HG02852 (cell line): ENCODE results near the gene SNPH.

Experiments
- ATAC-seq: cut with Tn5 transposase; IDR thresholded peaks from one replicate; pipeline ENCODE4 v1.9.1; 2021; ENCODE audit warnings: mild to moderate bottlenecking, moderate library complexity; ENCODE audit not compliant: unreplicated experiment

SNPH gene

DNA sequence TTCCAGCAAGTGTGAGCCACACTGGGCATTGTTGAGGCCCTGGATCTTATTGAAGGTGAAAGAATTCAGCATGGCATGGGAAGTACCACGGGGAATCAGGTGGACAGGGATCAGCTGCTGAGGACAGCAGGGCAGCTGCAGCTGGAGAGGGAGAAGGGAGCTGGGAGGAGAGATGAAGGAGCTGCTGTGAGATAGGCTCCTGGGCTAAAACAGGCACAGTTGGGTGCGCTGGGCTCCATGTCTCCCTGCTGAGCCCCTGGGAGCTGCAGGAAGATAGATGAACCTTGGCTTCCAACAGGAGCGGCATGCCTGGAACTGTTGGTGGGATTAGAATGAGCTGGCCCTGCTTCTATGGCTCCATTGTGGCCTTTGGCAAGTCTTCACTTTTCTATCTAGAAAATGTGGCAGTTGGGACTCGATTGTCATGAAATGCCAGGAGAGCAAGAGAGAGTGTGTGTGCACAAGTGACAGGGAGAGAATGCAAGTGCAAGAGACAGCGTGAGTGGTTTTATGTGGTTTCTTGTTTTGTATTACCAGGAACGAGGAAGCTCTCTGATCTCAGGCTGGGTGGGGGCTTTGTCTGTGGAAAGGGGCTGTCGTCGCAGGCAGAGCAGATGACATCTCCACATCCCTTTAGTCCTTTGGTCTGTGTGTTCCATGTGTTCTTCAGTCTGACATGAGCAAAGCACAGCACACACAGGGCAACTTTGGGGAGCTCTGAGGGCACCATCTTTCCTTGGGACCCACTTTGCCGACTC, 20.4 kb downstream of the SNPH start:
- ATAC-seq = no peak

DNA sequence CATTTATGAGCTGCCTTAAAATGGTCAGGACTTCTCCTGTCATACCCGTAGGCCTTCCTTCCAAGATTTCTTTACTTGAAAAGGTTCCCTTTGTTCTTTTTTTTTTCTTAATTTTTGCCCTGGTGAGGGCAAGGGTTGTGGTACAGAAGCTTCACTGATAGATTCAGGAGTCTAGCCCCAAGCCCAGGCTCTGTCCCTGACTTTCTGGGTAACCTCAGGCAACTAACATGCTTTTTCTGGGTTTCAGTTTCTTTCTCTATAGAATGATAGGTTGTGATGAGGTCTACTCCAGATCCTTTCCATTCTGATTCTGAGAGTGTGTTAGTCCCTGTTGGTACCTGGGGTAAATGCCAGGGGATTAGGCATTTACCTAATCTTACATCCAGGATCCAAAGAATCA, 21.2 kb downstream of the SNPH start:
- ATAC-seq = no peak

DNA sequence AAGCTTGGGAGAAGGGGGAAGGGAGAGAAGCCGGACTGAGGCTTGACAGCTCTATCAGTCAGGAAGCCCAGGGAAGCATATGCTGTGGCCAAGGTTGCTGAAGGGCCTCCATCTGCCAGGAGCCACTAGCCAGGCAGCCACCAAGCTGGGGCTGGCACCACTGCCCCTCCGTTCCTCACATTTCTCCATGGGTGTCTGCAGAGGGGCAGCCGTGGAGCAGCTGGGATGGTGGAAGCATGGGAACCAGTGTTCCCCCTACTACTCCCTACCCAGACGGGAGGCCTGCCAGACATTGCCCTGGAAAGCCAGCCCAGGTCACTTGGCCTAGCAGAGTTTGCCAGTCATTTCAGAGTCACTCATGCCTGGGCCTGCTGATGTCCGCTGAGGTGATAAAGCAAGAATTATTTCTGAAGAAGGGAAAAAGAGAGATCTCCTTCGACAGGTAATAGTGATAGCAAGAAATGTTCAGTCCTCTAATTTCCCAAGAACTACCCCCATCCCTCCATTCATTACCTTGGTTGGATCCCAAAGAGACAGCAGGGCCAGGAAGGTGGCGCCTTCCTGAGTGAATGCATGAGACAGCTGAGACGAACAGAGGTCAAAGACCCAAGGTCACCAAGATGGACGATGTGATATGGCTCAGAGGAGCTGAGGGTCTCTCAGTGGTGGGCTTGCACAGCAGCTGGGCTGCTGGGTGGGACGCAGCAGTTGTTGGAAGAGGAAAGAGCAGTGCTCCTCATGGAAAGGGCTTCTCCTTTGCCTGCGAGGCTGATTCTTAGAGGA, 21.9 kb downstream of the SNPH start:
- ATAC-seq = no peak

DNA sequence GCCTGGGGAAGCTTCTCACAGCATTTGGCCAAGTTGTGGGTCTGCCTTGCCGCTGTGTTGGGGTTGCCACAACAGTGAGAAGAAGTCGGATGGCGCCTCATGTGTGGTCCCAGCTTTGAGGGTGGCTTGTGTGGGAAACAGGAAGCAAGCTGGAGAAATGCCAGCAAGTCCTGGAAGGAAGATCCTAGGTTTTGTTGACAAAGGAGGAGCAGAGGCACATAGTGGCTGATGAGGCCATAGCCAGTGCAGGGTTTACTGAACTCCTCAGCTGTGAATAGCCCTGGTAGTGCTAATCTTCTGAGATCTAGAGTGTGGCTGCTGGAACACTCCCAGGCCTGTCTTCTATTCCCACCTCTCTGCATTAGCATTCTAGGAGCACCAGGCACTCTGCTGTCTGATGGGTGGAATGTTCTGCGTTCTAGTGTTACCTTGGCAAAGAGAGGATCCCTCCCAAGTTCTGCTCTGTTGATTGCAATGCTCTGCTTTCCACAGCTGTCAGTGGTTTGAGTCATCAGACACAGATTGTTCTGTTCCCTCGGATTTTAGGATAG, 25.2 kb downstream of the SNPH start:
- ATAC-seq = no peak

DNA sequence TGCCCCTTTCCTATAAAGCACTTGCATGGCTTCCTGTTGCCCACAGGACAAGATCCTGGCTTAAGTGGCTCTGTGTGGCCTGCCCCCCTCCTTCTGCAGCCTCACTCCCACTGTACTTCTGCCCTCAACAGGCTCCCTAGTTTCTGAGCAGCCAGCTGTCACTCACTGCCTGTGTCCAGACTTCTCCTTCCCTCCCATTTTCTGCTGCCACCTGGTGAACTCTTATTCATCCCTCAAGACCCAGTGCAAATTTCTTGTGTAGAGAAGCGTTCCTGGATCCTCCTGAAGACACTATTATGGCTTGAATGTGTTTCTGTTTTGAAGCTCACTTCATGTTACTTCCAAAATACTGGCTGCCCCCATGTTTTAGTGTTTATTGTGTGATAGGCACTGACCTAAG, 26.5 kb downstream of the SNPH start:
- no peak for ATAC-seq

DNA sequence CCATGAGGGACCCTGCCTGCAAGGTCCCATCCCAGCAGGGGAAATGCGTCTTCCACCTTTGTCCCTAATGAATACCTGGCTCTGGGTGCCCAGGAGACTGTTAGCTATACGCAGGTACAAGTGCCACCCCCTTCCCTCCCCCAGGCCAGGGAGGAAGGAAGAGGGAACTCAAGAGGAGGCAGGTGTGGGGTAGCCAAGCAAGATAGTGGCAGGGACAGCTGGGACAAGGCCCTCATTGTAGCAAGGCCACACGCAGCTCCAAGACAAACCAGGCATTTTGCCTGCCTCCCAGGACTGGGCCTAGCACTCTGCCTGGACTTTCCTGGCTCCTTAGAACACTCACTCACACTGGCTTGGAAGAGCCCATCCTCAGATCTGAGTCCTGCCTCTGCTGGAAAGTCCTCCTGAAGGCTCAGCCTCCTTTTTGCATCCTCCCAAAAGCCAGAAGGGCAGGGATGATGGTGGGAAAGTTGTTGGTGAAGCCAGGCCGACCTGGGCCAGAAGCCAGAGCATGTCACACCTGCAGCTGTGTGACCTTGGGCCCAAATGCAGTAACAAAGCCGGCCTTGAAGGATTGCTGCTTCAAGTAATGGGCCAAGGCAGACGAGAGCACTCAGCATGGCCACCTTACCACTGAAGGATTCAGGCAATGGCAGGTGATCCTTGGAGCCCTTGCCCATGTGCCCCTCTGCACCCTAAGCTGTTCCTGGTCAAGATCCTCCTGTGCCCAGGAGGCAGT, 27.7 kb downstream of the SNPH start:
- ATAC-seq = no peak

DNA sequence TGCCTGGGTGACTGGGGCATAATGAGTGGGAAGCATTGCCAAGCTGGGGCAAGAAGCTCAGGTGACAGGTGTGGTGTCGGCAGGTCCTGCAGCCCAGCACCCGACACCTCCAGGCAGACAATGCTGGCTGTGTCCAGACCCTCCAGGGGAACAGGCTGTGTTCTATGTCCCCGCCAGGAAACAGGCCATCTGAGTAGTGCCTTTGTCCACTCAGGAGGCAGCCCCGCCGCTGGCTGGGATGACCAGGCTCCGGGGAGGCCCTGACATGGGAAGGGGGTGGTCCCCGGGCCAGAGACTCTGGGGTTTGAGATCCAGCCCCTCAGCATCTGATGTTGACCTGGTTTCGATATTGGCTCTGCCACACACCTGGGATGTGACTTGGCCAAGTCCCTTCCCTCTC, 28.4 kb downstream of the SNPH start:
- ATAC-seq = no peak

DNA sequence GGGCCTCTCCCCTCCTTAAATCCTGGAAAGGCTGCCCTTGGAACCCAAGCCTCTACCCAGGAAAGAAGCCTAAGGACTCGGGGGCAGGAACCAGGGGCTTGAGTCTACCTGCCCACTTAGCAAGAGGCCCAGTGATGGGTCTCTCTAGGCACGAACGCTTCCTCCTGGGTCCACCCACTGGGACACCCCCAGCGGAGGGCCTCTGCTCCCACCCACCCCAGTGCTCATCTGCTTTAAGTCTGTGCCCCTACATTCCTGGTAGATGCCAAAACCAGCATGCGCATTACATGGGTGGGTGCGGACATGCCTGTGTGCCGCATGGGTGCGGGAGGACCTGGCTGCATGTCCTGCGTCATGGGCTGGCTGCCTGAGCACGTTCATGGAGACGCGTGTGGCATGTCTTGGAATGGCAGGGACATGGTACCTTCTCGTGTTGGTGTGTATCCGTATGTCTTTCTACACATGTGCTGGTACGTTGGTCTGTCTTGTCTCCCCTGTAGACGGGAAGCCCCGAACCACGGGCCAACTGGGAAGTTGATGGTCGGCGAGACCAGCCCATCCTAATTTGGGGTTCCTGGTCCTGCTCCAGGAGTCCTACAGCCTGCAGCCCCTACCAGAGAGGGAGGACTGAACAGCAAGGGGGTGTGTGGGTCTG, 29.3 kb downstream of the SNPH start:
- no peak for ATAC-seq

DNA sequence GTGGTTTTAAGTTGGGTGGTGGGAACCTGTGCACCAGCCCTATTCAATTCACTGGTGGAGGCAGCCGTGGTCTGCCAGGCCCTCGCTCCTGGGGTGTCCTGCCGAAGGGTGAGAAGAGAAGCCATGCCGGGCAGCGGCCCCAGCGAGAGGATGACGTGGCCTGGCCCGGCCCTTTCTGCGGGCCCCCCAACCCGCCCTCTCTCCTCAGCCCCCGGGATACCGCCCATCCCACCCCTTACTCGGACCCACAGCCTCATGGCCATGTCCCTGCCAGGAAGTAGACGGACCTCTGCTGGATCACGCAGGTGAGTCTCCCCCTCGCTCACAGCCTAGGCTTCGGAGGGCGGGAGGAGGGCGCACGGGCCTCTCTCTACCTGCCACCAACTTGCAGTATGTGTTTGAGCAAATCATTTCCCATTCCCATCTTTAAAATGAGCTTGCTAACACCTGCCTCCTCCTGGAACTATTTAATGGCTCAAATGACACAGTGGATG, 30.1 kb downstream of the SNPH start:
- ATAC-seq = no peak

DNA sequence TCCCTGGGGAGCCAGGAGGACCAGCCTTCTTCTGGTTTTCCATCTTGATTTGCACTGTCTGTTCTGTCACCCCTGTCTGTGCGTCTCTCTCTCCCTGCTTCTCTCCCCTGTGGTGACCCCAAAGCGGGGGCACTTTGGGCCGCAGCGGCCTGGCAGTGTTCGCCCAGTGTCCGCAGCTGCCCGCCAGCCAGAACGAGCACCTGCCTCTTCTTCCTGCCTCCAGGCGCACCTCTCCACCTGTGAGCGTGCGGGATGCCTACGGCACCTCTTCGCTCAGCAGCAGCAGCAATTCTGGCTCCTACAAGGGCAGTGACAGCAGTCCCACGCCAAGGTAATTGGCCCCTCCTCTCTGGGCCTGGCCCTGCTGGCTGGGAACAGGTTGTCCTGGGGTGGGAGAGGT, 30.8 kb downstream of the SNPH start:
- ATAC-seq = no peak

DNA sequence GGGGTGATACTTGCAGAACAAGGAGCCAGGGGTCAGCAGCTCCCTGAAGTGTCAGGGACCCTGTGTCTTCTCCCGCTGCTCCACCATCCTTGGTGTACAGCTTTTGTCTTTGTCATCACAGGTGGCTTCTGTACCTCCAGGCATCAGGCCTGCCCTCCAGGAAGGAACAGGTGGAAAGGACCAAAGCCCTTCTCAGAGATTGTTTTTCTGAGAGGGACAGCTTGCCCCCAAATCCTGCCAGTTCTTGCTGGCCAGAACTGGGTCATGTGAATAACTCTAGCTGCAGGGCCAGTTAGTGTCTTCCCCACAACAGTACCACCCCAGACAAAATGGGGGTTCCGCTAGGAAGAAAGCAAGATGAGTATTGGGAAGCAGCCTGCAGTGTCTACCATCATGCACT, 31.4 kb downstream of the SNPH start:
- no peak for ATAC-seq

DNA sequence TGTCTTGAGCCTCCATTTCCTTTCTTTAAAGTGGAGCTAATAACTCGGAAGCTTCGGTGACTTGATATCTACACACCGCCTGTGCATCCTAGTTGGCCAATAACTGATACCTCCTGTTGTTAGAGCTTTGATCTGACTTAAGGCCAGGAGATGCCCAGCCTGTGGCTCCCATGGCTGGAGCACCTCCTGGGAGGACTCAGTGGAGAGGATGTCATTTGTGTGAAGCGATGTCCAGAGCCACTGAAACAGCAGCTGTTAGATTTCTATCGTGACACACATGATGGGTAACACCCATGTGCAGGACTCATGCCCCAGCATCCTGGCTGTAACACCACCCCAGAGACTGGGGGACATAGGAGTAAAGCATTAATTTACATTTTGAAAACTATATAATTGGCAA, 32.1 kb downstream of the SNPH start:
- no peak for ATAC-seq

DNA sequence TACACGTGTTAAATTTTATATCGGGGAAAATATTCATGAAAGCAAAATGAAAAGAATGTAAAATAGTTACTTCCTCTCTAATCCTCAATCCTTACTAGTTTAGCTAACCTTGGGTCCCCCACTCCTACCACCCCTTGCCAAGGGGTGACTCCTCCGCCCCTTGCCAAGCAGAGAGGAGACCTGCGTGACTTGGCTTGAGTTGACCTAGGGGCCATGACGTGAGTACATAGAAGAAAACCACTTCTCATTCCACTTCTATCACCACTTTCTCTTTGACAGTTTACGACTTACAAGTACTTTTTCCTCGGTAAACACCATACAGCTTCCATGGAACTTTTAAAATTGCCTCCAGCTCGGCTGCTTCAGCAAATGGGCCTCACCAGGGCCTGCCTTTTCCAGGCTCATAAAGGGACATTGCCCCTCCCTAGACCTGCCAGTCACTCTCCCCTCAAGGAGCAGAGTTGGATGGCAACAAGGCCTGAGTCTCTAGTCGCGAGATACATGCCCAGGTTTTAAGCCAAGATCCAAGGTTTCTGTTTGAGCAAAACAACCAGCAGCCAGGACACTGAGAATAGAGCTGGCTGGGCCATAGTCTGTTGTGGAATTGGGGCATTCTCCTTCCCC, 32.9 kb downstream of the SNPH start:
- no peak for ATAC-seq

DNA sequence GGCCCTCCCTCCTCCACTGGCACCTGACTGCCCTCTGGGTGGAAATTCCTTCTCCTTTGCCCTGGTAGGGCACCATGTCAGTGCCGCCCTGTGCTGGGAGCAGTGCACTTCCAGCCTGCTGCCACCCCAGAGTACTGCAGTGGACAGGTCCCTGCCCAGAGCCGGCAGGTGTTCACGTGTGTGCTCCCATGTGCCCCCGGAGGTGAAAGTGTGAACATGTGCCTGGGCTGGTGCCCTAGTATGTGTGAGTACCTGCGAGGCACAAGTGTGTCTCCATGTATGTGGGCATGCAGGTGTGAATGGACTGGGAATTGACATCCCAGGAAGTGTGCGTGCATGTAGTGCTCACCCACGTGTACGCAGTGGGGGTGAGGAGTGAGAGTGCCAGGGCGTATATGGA, 33.4 kb downstream of the SNPH start:
- no peak for ATAC-seq

DNA sequence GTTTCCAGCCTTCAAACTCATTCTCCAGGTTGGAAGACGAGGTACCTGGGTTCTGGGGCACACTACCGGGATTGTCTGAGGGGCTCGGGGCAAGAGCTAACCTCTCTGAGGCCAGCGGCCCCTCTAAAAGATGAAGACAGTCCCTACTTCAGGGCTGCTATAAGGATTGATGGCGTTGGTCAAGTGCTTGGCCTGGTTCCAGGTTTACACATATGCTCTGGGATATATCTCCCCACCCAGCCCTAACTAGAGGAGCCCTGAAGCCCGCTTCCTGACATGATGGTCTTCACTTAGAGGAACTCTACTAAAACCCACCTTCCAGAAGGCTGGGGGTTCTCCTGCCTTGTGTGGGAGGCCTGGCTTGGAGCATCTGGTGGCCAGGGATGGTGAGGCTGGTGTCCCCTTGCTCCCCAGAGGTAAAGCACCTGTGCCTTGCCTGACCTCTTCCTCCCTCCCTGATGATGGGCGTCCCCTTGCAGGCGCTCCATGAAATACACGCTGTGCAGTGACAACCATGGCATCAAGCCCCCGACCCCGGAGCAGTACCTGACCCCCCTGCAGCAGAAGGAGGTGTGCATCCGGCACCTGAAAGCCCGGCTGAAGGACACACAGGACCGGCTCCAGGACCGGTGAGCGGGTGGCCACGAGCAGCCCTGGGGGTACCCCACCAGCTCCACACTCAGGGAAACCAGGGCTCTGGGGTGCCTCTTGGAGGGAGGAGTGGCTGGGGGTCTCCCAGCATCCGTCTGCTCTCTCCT, 34.2 kb downstream of the SNPH start:
- no peak for ATAC-seq

DNA sequence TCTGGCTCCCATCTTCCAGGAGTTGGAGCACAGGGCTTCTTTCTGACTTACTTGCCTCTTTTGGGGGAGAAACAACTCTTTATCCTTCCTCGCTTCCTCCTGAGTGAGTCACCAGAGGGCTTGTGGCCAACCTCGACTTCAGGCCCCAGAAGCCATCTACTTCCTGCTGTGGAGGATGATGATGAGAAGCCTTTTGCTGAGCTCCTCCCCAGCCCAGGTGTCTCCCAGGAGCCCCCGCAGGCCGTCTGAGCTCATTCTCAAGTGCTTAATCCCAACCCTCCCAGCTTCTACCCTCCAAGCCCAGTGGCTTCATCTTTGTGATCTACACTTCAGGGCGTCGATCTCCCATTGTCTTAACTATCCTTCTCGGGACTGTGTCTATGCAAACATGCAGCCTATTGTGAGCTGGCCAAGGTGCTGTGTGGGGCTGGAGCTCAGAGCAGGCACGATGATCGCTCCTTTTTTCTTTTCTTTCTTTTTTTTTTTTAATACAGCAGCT, 35.0 kb downstream of the SNPH start:
- no peak for ATAC-seq

DNA sequence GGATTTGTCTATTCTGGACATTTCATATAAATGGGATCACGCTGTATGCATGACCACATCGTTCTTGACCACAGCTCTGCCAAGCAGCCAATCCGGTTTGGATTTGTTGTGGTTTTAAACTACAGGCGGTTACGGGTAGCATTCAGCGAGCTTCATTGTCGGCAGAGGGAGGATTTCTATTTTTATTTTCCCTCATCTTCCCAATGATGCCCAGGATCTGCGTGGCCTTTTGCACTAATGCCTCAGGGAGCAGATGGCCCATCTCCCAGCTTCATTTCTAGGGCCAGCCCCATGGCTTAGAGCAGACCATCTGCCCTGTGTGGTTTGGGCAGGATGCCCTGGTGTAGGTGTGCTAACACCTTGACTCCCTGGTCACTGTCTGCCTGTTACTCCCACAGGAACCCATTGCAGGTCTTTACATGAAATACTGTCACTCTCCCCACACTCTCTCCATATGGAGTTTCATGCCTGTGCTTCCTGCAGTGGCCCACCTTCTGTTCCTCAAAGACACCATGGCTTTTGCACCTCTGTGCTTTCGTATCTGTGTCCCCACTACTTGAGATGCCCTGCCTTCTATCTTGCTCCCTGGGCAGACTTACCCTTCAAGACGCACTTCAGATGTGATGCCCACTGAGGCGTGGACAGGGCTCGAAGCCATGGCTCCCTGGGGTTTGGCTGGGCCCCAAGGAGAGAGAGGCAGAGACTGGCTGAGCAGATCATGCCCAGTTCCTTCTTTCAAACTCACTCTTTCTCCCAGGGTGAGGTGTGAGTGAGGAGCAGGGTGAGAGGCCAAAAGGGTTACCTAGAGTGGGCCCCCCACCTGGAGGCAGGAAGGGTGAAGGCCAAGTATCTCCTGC, 36.8 kb downstream of the SNPH start:
- no peak for ATAC-seq

DNA sequence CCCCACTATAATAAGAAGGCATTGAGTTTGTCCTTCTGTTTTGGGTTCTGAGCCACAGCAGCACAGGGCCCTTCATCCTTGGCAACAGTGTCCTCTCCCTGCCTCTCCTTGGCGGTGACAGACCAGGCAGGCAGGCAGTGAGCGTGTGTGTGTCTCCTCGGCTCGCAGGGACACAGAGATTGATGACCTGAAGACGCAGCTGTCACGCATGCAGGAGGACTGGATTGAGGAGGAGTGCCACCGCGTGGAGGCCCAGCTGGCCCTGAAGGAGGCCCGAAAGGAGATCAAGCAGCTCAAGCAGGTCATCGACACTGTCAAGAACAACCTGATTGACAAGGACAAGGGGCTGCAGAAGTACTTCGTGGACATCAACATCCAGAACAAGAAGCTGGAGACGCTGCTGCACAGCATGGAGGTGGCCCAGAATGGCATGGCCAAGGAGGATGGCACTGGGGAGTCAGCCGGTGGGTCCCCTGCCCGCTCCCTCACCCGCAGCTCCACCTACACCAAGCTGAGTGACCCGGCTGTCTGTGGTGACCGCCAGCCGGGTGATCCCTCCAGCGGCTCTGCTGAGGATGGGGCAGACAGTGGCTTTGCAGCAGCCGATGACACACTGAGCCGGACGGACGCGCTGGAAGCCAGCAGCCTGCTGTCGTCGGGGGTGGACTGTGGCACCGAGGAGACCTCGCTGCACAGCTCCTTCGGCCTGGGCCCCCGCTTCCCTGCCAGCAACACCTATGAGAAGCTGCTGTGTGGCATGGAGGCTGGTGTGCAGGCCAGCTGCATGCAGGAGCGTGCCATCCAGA, 38.8 kb downstream of the SNPH start:
- no peak for ATAC-seq
